ENCODE data around the gene RFESD. TPM values are rescaled to one million over a fixed set of nuclear protein-coding genes. Genes with fewer than 3 reads are reported as not detected.

Gene RFESD
- total and polyA plus RNA-seq, 10 of the 15 experiments (the other 5 are each of a cell fraction or from before 2014, with no cell fraction given), result 1.9 to 14.7 (median 4.9) TPM

GRCh38 chr5:95615164-95615467 lies 31.5 kb upstream of the RFESD start:
- Histone ChIP-seq H3K9ac (ENCODE audit: control insufficient read depth, insufficient read depth, low read length) (no peak overlapping the region), H3K9me3 (replicated peaks; ENCODE audit: control insufficient read depth, insufficient read depth, low read length) (peaks cover 6% of the 10 kb centered on the region; the same call in 2 of the 3 replicates), H4K20me1 (ENCODE audit: control insufficient read depth, insufficient read depth) (no peaks in the 10 kb centered on the region), H2AFZ (ENCODE audit: control insufficient read depth, low read depth, low read length) (no peak overlapping the region), H3K4me1 (ENCODE audit: control insufficient read depth, insufficient read depth, low read length) (peaks cover 9% of the 10 kb centered on the region; the same call in 1 of the 2 replicates), H3K4me2 (ENCODE audit: control insufficient read depth, insufficient read depth) (no peak overlapping the region; the same call in 1 of the 2 replicates), H3K27ac (ENCODE audit: control insufficient read depth, insufficient read depth) (peak overlapping the region; percentile 47; the same call in 1 of the 2 replicates), H3K79me2 (ENCODE audit: control insufficient read depth, insufficient read depth, low read length) (peaks cover 3% of the 10 kb centered on the region; the same call in 1 of the 2 replicates), H3K36me3 (ENCODE audit: control insufficient read depth in 2 of 2, insufficient read depth in 2 of 2, low read length in 1 of 2) (no peaks in the 10 kb centered on the region), H3K4me3 (no peak overlapping the region), H3K27me3 (replicated peaks in 1 of 2; ENCODE audit: control insufficient read depth in 2 of 2, insufficient read depth in 2 of 2, low read length in 1 of 2) (no peaks in the 10 kb centered on the region)
- whole genome bisulfite sequencing (ENCODE audit: insufficient coverage, insufficient replicate concordance, low lambda C conversion rate, missing lambda C conversion rate), result 0% methylated on average over 1 of the region's 1 CpG
- DNase-seq (ENCODE audit: low read depth, low spot score) (peak; percentile 49), ATAC-seq (peak; percentile 53), FAIRE-seq (no peak)
- BruUV-seq (replicated peaks), result no TSS peak
- in situ Hi-C loops (cut with MboI) (no loop called here), intact Hi-C loops (cut with micrococcal nuclease; ENCODE audit: unreplicated experiment) (loop anchor here (10.0 kb wide), 1 partner anchor 540 kb away; no protein-coding TSS in a partner anchor)
- POLR2A ChIA-PET, result no interaction called here
- CTCF ChIA-PET, result no interaction called here
- SMC1A ChIA-PET (ENCODE audit: uncharacterized antibody, unreplicated experiment), result no interaction called here
- RAD21 ChIA-PET (ENCODE audit: unreplicated experiment), result no interaction called here
- peak; percentile 98 for TF ChIP-seq DPF2 (IDR thresholded peaks at IDR 0.05)
- TF ChIP-seq NRF1 (conservative IDR thresholded peaks at IDR 0.05; ENCODE audit: low read depth, low read length), result no peak
- TF ChIP-seq RBBP5 (conservative IDR thresholded peaks at IDR 0.05), result no peak
- TF ChIP-seq HSF1 (IDR thresholded peaks at IDR 0.05; ENCODE audit: low read depth, low read length), result no peak
- TF ChIP-seq ZNF217 (IDR thresholded peaks at IDR 0.05), result peak; percentile 84
- TF ChIP-seq IKZF2 (IDR thresholded peaks at IDR 0.05), result peak; percentile 100
- peak; percentile 70 for TF ChIP-seq SKIL (IDR thresholded peaks at IDR 0.05; ENCODE audit: low read depth, poor library complexity, severe bottlenecking)
- TF ChIP-seq USF1 (IDR thresholded peaks at IDR 0.05; ENCODE audit: borderline replicate concordance, extremely low read length, insufficient read depth, low read depth, low read length), result no peak
- no peak for TF ChIP-seq CTCF (IDR thresholded peaks at IDR 0.05 in 2 of 3, conservative IDR thresholded peaks at IDR 0.05 in 1 of 3; ENCODE audit: control insufficient read depth in 2 of 3, extremely low read depth in 1 of 3, insufficient read depth in 1 of 3, low read depth in 3 of 3, low read length in 3 of 3)
- 0 out of 2 replicates have a peak, but pooled peaks have one; percentile 23 for TF ChIP-seq RAD51 (IDR thresholded peaks at IDR 0.05)
- no peak for TF ChIP-seq MAX (IDR thresholded peaks at IDR 0.05; ENCODE audit: low read depth, low read length)
- no peak for TF ChIP-seq IRF3 (IDR thresholded peaks at IDR 0.05)
- no peak for TF ChIP-seq BRCA1 (IDR thresholded peaks at IDR 0.05; ENCODE audit: low read depth, low read length)
- TF ChIP-seq MEF2A (IDR thresholded peaks at IDR 0.05; ENCODE audit: insufficient read depth, low read depth, low read length), result peak; percentile 98
- TF ChIP-seq HCFC1 (IDR thresholded peaks at IDR 0.05; ENCODE audit: low read length), result no peak
- TF ChIP-seq ATF7 (IDR thresholded peaks at IDR 0.05; ENCODE audit: low read depth), result peak; percentile 55; the same call in 1 of the 2 replicates
- TF ChIP-seq FOXK2 (IDR thresholded peaks at IDR 0.05), result no peak

Measured in GM12878 (cell line).